Measurements from ENCODE around the gene RPL23.

Gene RPL23

GRCh38 chr17:38875477-38876075 is 22.1 kb upstream of the RPL23 start:
- TF ChIP-seq, protein P1, sequence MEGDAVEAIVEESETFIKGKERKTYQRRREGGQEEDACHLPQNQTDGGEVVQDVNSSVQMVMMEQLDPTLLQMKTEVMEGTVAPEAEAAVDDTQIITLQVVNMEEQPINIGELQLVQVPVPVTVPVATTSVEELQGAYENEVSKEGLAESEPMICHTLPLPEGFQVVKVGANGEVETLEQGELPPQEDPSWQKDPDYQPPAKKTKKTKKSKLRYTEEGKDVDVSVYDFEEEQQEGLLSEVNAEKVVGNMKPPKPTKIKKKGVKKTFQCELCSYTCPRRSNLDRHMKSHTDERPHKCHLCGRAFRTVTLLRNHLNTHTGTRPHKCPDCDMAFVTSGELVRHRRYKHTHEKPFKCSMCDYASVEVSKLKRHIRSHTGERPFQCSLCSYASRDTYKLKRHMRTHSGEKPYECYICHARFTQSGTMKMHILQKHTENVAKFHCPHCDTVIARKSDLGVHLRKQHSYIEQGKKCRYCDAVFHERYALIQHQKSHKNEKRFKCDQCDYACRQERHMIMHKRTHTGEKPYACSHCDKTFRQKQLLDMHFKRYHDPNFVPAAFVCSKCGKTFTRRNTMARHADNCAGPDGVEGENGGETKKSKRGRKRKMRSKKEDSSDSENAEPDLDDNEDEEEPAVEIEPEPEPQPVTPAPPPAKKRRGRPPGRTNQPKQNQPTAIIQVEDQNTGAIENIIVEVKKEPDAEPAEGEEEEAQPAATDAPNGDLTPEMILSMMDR (IDR thresholded peaks at IDR 0.05; ENCODE audit: low read depth, low read length), result no peak
- no peak for DNase-seq (ENCODE audit: extremely low read depth, low read depth)

- TF ChIP-seq, protein P1 (IDR thresholded peaks at IDR 0.05; ENCODE audit: low read depth, low read length), result no peak
- DNase-seq (ENCODE audit: extremely low read depth, low read depth), result no peak
These were observed 21.2 kb upstream of the RPL23 start for GRCh38 chr17:38874505-38875400.

- DNase-seq (ENCODE audit: extremely low read depth, low read depth), result no peak
- TF ChIP-seq, protein P1 (IDR thresholded peaks at IDR 0.05; ENCODE audit: low read depth, low read length), result no peak
These were observed 20.3 kb upstream of the RPL23 start for GRCh38 chr17:38873640-38874380.

DNA sequence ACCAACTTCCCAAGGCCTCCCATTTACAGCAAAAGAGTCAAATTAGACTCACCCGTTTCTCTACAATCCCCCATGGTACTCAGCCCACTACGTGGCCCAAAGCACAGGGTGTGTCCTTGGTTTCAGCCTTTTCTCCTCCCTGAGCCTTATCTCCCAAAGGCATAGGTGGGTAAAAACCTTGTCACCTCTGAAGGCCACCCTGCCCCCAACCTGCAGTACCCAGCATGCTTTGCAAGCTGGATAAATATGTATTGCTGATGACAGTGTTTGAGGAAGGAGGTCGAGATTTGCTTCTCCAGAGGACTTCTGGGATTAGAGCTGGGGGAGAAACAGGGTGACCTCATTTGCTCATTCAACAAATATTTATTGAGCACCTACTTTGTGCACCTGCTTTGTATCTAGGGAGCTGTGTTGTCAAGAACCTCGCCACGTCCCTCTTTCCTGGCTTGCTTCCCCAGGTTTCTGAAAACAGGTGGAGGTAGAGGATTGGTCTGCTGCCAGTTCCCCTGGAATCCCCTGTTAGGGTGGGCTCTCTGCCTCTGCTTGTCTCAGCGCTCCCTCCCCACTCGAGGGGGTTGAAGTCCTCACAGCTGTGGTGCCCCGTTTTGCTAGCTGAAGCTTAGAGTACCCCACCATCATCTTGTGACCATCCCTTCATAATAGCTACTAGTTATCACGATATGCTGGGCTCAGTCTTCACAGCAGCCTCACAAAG is 19.3 kb upstream of the RPL23 start:
- TF ChIP-seq, protein P1 (IDR thresholded peaks at IDR 0.05; ENCODE audit: low read depth, low read length), result no peak
- no peak for DNase-seq (ENCODE audit: extremely low read depth, low read depth)

DNA sequence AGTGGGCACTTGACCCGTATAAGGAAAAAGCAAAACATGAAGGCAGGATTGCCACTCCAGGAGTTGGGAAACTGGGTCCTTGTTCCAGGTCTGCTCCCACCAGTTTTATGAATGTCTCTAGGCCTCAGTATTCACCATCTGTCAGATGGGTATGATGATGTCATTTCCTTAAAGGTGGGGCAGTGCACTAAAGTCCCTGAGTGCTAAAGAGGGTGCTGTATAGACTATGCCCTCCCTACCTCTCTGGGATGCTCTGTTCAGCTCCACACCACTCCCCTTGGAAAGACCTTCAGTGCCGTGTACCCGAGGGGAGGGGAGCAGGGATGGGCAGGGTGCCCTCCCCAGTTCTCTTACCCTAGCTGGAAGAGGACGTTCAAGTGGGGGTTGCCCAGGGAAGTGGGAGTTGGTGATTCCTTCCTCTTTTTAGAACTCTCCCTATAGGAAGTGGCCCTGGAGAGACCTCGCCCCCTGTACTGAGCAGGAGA is 18.5 kb upstream of the RPL23 start:
- TF ChIP-seq, protein P1 (IDR thresholded peaks at IDR 0.05; ENCODE audit: low read depth, low read length), result no peak
- DNase-seq (ENCODE audit: extremely low read depth, low read depth), result no peak

GRCh38 chr17:38871247-38872015 is 17.9 kb upstream of the RPL23 start:
- DNase-seq (ENCODE audit: extremely low read depth, low read depth), result no peak
- TF ChIP-seq, protein P1 (IDR thresholded peaks at IDR 0.05; ENCODE audit: low read depth, low read length), result no peak; the same call in 1 of the 2 replicates

Data from AG09319 (cell line).